Stimulated activated CD8-positive, alpha-beta memory T cell treated with anti-CD3 and anti-CD28 coated beads, Interleukin-12 subunit alpha, Interleukin-12 subunit beta, amount 100 ng/mL, for 24 hours (primary cell): ENCODE data around the gene COA6.
"Not testable (repeated sequence)": the region's sequence is repeated elsewhere in the genome, so short reads cannot be mapped to it uniquely, and the experiment has no call there.

Source experiments
- DNase-seq: peaks from one replicate; pipeline ENCODE4 v3.0.0-alpha.2; 2020; ENCODE audit errors: extremely low read depth

The COA6 gene

GRCh38 chr1:234369784-234370183 lies 3.5 kb upstream of the COA6 start:
- DNase-seq, result no peak

DNA sequence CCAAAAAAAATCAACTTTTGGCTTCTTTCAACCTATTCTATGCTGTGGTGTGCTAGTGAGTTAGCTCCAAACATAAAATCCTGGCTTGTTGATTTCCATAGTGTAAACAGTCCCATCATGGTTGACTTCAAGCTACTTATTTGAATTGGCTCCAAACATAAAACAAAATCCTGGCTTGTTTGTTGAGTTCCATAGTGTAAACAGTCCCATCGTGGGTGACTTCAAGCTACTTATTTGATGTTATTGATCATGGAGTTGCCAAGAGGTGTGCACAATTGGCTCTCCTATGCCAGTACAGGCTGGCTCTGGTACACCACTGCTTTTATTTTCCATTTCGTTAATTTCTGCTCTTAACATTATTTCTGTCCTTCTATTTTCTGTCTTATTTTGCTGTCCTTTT lies 1.8 kb upstream of the COA6 start:
- no peak for DNase-seq

DNA sequence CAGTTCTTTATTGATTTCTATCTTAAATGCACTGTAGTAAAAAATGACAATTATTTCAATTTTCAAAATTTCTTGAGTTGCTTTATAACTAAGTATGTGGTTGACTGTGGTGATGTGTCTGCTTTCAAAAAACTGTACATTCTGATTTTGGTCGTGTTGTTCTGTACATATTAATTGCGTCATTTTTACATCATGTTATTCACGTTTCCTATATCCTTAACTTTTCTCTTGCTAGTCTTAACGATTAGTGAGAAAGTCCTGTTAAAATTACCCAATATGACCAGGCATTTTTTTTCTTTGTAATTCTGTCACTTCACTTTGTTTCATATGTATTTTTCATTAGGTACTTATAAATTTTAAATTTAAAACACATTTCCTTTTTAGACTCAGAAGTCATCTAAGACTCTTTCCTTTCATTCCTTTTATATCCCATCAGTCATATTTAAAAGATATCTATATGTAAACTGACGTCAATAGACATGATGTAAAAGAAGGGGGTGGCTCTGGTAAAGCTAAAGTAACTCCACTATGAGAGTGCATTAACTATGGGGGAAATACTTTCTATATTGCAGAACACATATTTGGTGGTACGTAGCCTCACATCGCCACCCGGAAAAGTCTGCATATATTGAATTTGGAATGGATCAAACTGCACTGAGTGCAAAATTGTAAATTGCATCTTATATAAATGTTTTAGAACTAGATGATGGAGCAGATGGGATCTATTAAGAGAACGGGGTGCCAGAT lies 1.1 kb upstream of the COA6 start:
- DNase-seq, result no peak

DNA sequence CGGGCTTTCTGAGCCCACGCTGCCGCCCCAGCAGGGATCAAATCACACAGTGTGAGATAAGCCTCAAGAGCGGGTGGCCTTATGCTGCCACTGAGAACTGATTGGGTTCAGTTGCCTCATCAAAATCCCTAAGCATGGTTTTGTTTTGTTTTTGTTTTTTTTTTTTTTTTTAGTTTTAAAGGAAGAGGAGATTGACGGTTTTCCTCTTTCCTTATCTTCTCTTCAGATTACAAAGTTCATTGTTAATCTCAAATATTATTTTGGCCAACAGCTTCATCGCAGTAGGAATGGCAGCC lies 651 bp downstream of the COA6 start:
- DNase-seq, result no peak

DNA sequence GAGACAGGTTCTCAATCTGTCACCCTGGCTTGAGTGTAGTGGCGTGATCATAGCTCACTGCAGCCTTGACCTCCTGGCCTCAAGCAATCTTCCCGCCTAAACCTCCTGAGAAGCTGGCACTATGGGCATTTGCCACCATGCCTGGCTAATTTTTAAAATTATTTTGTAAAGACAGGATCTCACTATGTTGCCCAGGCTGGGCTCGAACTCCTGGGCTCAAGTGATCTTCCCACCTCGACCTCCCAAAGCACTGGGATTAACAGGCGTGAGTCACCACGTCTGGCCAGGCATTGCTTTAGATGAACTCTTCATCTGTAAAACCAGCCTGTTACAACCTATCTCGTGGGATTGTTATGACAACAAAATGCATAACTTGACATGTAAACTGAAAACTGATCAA lies 2.4 kb downstream of the COA6 start:
- no peak for DNase-seq

GRCh38 chr1:234379591-234380109 lies 6.4 kb downstream of the COA6 start:
- DNase-seq, result not testable (repeated sequence)

GRCh38 chr1:234381699-234382555 lies 8.7 kb downstream of the COA6 start:
- DNase-seq, result no peak

- DNase-seq, result no peak
Measured at GRCh38 chr1:234386122-234386521, 12.9 kb downstream of the COA6 start.

GRCh38 chr1:234388094-234388493 lies 14.8 kb downstream of the COA6 start:
- DNase-seq, result no peak

DNA sequence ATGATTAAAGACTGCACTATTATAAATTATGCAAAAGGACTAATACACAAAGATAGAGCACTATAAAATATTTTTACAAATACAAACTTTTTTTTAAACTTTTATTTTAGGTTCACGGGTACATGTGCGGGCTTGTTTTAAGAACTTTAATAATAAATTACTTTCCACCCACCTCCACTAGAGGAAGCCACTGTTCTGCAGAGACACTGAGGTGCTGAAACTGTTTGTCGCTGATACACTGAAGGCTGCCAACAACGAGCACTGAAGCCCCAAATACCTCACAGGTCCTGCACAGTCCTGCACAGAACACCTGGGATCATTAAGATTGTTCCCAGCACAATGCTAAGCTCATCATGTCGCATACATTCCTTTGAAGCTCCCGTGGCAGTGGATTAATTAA lies 19.9 kb downstream of the COA6 start:
- no peak for DNase-seq

DNA sequence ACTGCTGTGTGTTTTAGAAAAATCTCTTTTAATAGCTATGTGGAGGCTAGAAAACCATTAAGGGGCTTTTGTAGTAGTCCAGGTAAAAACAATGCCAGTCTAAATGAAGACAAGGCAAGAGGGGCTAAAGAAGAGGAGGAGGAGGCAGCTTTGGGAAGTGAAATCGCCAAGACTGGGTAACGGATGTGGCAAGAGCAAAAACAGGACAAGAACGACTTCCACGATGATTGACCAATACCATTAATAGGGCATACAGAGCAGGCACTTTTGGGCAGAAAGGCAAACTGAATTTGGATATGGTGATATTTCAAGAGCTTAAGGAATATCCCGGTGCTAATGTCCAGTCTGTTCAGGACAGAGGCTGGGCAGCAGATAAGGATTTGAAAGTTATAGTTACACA lies 22.0 kb downstream of the COA6 start:
- no peak for DNase-seq

- no peak for DNase-seq
Measured at GRCh38 chr1:234396092-234396491, 22.8 kb downstream of the COA6 start.

- DNase-seq, result no peak
Measured at GRCh38 chr1:234396871-234397270, 23.6 kb downstream of the COA6 start.

DNA sequence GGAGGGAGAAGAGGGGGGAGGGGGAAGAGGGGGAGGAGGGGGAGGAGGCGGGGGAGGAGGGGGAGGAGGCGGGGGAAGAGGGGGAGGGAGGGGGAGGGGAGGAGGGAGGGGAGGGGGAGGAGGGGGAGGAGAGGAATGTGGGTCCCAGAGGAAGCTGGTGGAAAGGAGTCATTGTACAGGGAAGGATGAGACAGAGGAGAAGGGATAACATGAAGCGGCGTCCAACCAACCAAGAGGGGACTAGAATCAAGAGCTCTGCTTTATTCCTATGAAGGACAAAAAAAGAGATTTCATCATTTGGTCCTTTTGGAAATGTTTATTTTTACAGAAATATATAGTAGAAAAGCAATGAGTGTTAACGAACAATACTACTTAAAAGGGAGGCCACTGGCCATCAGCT lies 24.5 kb downstream of the COA6 start:
- DNase-seq, result no peak

DNA sequence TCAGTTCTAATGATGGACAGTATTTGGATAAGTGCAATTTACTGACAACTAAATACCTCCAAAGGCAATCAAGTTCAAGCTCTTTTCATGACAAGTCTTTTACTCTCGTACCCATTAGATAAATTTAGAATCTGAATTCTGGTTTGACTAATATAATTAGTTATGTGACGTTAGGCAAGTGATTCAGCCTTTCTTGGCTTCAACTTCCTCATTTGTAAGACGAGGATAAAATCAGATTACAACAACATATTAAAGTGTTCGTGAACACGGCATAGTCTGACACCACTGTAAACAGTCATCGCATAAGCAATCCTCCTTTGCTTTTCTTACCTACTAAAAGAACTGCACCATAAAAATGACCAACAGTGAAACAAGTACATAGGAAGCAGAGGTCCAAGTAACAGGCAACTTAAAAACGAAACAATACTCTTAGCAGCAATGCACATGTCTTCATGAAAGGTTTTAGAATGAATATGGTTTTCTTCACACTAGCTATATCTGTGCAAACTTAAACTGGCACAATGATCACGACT lies 25.7 kb downstream of the COA6 start:
- no peak for DNase-seq

DNA sequence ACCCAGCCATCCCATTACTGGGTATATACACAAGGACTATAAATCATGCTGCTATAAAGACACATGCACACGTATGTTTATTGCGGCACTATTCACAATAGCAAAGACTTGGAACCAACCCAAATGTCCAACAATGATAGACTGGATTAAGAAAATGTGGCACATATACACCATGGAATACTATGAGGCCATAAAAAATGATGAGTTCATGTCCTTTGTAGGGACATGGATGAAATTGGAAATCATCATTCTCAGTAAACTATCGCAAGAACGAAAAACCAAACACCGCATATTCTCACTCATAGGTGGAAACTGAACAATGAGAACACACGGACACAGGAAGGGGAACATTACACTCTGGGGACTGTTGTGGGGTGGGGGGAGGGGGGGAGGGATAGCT lies 26.3 kb downstream of the COA6 start:
- not testable (repeated sequence) for DNase-seq

GRCh38 chr1:234400773-234401172 lies 27.5 kb downstream of the COA6 start:
- no peak for DNase-seq

- DNase-seq, result no peak
Measured at GRCh38 chr1:234401658-234402057, 28.4 kb downstream of the COA6 start.

DNA sequence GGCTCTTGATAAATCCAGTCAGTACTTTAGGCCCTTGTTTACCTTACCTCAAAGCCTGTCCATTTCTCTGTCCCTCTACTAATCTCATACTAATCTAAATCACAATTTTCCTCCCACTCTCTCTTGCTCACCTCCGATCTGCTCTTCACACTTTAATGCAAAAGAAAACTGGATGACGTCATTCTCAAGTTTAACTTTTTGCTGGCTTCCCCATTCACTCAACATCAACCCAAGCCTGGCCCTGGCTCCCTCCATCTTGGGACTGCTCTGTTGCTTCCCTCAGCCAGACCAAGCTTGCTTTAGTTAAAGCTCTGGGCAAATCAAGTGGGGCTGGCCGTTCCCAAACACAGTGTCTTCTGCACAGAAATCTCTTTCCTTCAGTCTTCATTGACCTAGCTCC lies 29.7 kb downstream of the COA6 start:
- no peak for DNase-seq

GRCh38 chr1:234405676-234406075 lies 32.4 kb downstream of the COA6 start:
- no peak for DNase-seq

GRCh38 chr1:234406871-234407270 lies 33.6 kb downstream of the COA6 start:
- DNase-seq, result no peak

DNA sequence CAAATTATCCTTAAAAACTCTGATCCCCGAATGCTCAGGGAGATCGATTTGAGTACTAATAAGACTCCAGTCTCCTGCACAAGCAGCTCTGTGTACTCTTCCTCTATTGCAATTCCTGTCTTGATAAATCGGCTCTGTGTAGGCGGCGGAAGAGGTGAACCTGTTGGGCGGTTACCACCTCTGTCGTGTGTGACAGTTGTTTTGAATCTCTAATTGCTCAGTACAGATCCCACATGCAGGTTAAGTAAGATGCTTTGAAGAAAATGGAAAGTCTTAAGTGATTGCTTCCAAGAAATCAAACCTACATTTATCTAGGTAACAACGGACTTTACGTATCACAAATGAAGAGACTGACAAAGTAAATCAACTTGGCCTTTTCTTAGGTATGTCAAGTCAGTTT lies 35.5 kb downstream of the COA6 start:
- no peak for DNase-seq

DNA sequence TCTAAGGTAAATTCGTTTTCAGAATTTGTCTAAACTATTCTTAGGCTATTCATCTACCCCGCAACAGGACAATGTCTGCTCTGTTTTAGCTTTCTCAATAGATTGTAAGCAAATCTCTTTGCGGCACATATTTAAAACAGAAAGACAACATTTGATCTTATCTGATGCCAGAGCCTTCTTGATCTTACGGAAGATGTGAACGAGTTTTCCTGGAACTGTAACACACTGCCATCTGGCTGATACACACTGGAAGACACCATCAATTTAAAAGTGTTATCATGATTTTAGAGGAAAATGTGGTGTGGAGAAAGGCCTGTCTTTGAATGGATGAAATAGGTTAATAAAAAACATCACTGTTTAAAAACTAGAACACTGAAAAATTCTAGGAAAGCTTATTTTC lies 36.1 kb downstream of the COA6 start:
- DNase-seq, result no peak
